HepG2 (cell line): ENCODE data around the gene PLRG1. TPM values are rescaled to one million over a fixed set of nuclear protein-coding genes. Genes with fewer than 3 reads are reported as not detected.

Source experiments
- DMAP1 ChIP-seq: IDR thresholded peaks from 2 replicates; pipeline ENCODE4 v1.6.1; 2016
- FLYWCH1 ChIP-seq: sonication (generic); formaldehyde crosslinking; IDR thresholded peaks from 2 replicates; pipeline ENCODE4 v1.8.1; 2023; ENCODE audit warnings: mild to moderate bottlenecking, missing genetic modification reagents
- GFI1 ChIP-seq: sonication (generic); formaldehyde crosslinking; IDR thresholded peaks from 2 replicates; pipeline ENCODE4 v1.5.0; 2020; ENCODE audit warnings: missing genetic modification reagents, mild to moderate bottlenecking, borderline replicate concordance
- KAT2B ChIP-seq: fragments of 150-350 bp; IDR thresholded peaks from 2 replicates; pipeline ENCODE4 v1.6.1; 2014; ENCODE audit warnings: low read depth, low read length, borderline replicate concordance
- MED13 ChIP-seq: sonication (generic); formaldehyde crosslinking; IDR thresholded peaks from 2 replicates; pipeline ENCODE4 v1.5.0; 2020; ENCODE audit warnings: missing genetic modification reagents
- PRPF4 ChIP-seq: fragments of 200-400 bp; formaldehyde crosslinking; IDR thresholded peaks from 2 replicates; pipeline ENCODE4 v1.6.1; 2016; ENCODE audit warnings: low read length, low read depth; ENCODE audit not compliant: poor library complexity, severe bottlenecking
- SIN3B ChIP-seq: fragments of 150-350 bp; IDR thresholded peaks from 2 replicates; pipeline ENCODE4 v1.6.1; 2014; ENCODE audit warnings: low read length
- TCF12 ChIP-seq, 2 experiments: fragments of 450-650 bp in 1 of 2; sonication (generic) in 1 of 2; formaldehyde crosslinking in 1 of 2; IDR thresholded peaks; 2 replicates each; pipeline versions ENCODE4 v1.6.1 to v1.8.0; 2017 to 2022; ENCODE audit warnings: antibody characterized with exemption in 1 of 2, mild to moderate bottlenecking in 1 of 2, missing genetic modification reagents in 1 of 2, moderate library complexity in 1 of 2
- TEAD3 ChIP-seq: optimal IDR thresholded peaks from 2 replicates; pipeline ENCODE3; 2016; ENCODE audit warnings: borderline replicate concordance
- ZNF354B ChIP-seq: sonication (generic); formaldehyde crosslinking; IDR thresholded peaks from 2 replicates; pipeline ENCODE4 v1.8.0; 2022; ENCODE audit warnings: mild to moderate bottlenecking, missing genetic modification reagents
- ZNF556 ChIP-seq: sonication (generic); formaldehyde crosslinking; IDR thresholded peaks from 2 replicates; pipeline ENCODE4 v1.4.0; 2020; ENCODE audit warnings: mild to moderate bottlenecking, missing genetic modification reagents, borderline replicate concordance
- ZNF605 ChIP-seq: sonication (generic); formaldehyde crosslinking; IDR thresholded peaks from 2 replicates; pipeline ENCODE4 v1.8.0; 2022; ENCODE audit warnings: mild to moderate bottlenecking, missing genetic modification reagents
- ZNF615 ChIP-seq: sonication (generic); formaldehyde crosslinking; IDR thresholded peaks from 2 replicates; pipeline ENCODE4 v1.5.0; 2020; ENCODE audit warnings: mild to moderate bottlenecking, missing genetic modification reagents, borderline replicate concordance
- ZNF883 ChIP-seq: sonication (generic); formaldehyde crosslinking; IDR thresholded peaks from 2 replicates; pipeline ENCODE4 v1.5.1; 2020; ENCODE audit warnings: mild to moderate bottlenecking, missing genetic modification reagents; ENCODE audit errors: not compliant biosample characterization
- polyA plus RNA-seq, 8 experiments: library from polyadenylated mRNA; depleted of rRNA in 3 of 8; stranded (reverse) in 7 of 8; unstranded in 1 of 8; fragments of >200 nt; fragmentation: Illumina TruSeq in 4 of 8; extraction: Trizol in 4 of 8; gene quantifications; 2 replicates each; pipeline versions ENCODE4 v1.2.1 to v1.2.3, GENCODE V29; 2011 to 2016; ENCODE audit warnings: low read depth in 4 of 8, missing spikeins in 1 of 8, mixed read lengths in 1 of 8; ENCODE audit not compliant: insufficient read depth in 1 of 8
- total RNA-seq, 5 experiments: library from RNA; depleted of rRNA; stranded (reverse); fragments of >200 nt; fragmentation: Illumina TruSeq; extraction: Trizol; gene quantifications; 2 replicates each; pipeline ENCODE4 v1.2.3, GENCODE V29; 2016; ENCODE audit warnings: low read depth in 1 of 5
- TF ChIP-seq, protein P1 (sequence below), 2 experiments: sonication (generic) in 1 of 2; formaldehyde crosslinking in 1 of 2; IDR thresholded peaks; 2 replicates each; pipeline versions ENCODE4 v1.4.0 to v1.6.1; 2016 to 2020; ENCODE audit warnings: borderline replicate concordance in 1 of 2, low read depth in 1 of 2, mild to moderate bottlenecking in 1 of 2, missing genetic modification reagents in 1 of 2
- TF ChIP-seq, protein P2 (sequence below): sonication (generic); formaldehyde crosslinking; IDR thresholded peaks from 2 replicates; pipeline ENCODE4 v1.4.0; 2020; ENCODE audit warnings: mild to moderate bottlenecking, missing genetic modification reagents
- TF ChIP-seq, protein P3 (sequence below): sonication (generic); formaldehyde crosslinking; IDR thresholded peaks from 2 replicates; pipeline ENCODE4 v1.4.0; 2020; ENCODE audit warnings: mild to moderate bottlenecking, missing genetic modification reagents
- TF ChIP-seq, protein P4 (sequence below): sonication (generic); formaldehyde crosslinking; IDR thresholded peaks from 2 replicates; pipeline ENCODE4 v1.4.0; 2020; ENCODE audit warnings: missing genetic modification reagents, borderline replicate concordance
- TF ChIP-seq, protein P5 (sequence below): sonication (generic); formaldehyde crosslinking; IDR thresholded peaks from 2 replicates; pipeline ENCODE4 v1.4.0; 2020; ENCODE audit warnings: mild to moderate bottlenecking, low read depth, missing genetic modification reagents

Gene PLRG1
- total and polyA plus RNA-seq, 2 of the 13 experiments (the other 11 are each of a cell fraction or from before 2014, with no cell fraction given) = 77.3 to 110 TPM

DNA sequence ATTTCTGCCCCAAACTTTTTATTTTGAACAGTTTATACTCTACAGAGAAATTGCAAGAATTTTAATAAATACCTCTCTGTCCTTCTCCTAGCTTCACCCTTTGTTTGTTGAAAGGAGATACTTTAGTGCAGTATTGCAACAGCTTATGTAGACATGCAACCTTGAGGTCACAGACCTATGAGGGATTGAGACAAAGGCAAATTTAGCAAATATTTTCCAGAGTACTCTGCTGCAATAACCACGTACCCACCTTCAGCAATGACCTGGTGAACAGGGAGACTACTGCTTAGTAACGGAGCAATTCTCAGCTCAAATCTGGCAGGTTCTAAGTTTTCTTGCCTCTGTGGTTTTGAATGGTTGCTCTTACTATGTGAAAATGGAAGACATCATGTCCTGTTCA is 27.1 kb upstream of the PLRG1 start (continued):
- TF ChIP-seq, protein P1, sequence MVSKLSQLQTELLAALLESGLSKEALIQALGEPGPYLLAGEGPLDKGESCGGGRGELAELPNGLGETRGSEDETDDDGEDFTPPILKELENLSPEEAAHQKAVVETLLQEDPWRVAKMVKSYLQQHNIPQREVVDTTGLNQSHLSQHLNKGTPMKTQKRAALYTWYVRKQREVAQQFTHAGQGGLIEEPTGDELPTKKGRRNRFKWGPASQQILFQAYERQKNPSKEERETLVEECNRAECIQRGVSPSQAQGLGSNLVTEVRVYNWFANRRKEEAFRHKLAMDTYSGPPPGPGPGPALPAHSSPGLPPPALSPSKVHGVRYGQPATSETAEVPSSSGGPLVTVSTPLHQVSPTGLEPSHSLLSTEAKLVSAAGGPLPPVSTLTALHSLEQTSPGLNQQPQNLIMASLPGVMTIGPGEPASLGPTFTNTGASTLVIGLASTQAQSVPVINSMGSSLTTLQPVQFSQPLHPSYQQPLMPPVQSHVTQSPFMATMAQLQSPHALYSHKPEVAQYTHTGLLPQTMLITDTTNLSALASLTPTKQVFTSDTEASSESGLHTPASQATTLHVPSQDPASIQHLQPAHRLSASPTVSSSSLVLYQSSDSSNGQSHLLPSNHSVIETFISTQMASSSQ (IDR thresholded peaks at IDR 0.05; ENCODE audit: low read depth) = peak; percentile 92
- TF ChIP-seq, protein P1 (CRISPR knock-in tag; IDR thresholded peaks at IDR 0.05; ENCODE audit: borderline replicate concordance) = peak; percentile 94
- TF ChIP-seq FLYWCH1 (CRISPR knock-in tag) (no peak), ZNF354B (CRISPR knock-in tag) (no peak), GFI1 (CRISPR knock-in tag) (peak; percentile 89), PRPF4 (no peak), MED13 (CRISPR knock-in tag) (peak; percentile 77; the same call in 1 of the 2 replicates), ZNF605 (CRISPR knock-in tag) (no peak), ZNF615 (CRISPR knock-in tag) (no peak), TCF12 (IDR thresholded peaks at IDR 0.05) (no peak), TCF12 (CRISPR knock-in tag; IDR thresholded peaks at IDR 0.05) (peak; percentile 44; the same call in 1 of the 2 replicates), SIN3B (no peak), ZNF883 (CRISPR knock-in tag) (no peak), ZNF556 (CRISPR knock-in tag) (no peak), KAT2B (no peak), DMAP1 (CRISPR knock-in tag) (no peak), TEAD3 (CRISPR knock-in tag) (peak; percentile 90)
- TF ChIP-seq, protein P2, sequence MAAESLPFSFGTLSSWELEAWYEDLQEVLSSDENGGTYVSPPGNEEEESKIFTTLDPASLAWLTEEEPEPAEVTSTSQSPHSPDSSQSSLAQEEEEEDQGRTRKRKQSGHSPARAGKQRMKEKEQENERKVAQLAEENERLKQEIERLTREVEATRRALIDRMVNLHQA (CRISPR knock-in tag) = no peak
- TF ChIP-seq, protein P3, sequence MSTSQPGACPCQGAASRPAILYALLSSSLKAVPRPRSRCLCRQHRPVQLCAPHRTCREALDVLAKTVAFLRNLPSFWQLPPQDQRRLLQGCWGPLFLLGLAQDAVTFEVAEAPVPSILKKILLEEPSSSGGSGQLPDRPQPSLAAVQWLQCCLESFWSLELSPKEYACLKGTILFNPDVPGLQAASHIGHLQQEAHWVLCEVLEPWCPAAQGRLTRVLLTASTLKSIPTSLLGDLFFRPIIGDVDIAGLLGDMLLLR = no peak
- TF ChIP-seq, protein P4, sequence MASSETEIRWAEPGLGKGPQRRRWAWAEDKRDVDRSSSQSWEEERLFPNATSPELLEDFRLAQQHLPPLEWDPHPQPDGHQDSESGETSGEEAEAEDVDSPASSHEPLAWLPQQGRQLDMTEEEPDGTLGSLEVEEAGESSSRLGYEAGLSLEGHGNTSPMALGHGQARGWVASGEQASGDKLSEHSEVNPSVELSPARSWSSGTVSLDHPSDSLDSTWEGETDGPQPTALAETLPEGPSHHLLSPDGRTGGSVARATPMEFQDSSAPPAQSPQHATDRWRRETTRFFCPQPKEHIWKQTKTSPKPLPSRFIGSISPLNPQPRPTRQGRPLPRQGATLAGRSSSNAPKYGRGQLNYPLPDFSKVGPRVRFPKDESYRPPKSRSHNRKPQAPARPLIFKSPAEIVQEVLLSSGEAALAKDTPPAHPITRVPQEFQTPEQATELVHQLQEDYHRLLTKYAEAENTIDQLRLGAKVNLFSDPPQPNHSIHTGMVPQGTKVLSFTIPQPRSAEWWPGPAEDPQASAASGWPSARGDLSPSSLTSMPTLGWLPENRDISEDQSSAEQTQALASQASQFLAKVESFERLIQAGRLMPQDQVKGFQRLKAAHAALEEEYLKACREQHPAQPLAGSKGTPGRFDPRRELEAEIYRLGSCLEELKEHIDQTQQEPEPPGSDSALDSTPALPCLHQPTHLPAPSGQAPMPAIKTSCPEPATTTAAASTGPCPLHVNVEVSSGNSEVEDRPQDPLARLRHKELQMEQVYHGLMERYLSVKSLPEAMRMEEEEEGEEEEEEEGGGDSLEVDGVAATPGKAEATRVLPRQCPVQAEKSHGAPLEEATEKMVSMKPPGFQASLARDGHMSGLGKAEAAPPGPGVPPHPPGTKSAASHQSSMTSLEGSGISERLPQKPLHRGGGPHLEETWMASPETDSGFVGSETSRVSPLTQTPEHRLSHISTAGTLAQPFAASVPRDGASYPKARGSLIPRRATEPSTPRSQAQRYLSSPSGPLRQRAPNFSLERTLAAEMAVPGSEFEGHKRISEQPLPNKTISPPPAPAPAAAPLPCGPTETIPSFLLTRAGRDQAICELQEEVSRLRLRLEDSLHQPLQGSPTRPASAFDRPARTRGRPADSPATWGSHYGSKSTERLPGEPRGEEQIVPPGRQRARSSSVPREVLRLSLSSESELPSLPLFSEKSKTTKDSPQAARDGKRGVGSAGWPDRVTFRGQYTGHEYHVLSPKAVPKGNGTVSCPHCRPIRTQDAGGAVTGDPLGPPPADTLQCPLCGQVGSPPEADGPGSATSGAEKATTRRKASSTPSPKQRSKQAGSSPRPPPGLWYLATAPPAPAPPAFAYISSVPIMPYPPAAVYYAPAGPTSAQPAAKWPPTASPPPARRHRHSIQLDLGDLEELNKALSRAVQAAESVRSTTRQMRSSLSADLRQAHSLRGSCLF (CRISPR knock-in tag) = no peak
- TF ChIP-seq, protein P5, sequence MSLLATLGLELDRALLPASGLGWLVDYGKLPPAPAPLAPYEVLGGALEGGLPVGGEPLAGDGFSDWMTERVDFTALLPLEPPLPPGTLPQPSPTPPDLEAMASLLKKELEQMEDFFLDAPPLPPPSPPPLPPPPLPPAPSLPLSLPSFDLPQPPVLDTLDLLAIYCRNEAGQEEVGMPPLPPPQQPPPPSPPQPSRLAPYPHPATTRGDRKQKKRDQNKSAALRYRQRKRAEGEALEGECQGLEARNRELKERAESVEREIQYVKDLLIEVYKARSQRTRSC (CRISPR knock-in tag) = no peak
